MM.1S (cell line): ENCODE data around the gene UBQLN1.

Experiments used
- DNase-seq: peaks from one replicate; pipeline ENCODE4 v3.0.0-alpha.2; 2015
- H2AFZ ChIP-seq: fragments of 300-600 bp; sonication (generic); 2 replicates; pipeline ENCODE4 v1.6.0; 2016; ENCODE audit warnings: antibody characterized with exemption, low read length
- H3F3A ChIP-seq: fragments of 300-600 bp; sonication (generic); 2 replicates; pipeline ENCODE4 v1.6.1; 2016; ENCODE audit warnings: mild to moderate bottlenecking, antibody characterized with exemption, low read length, moderate library complexity, mixed read lengths; ENCODE audit not compliant: insufficient read depth
- H3K27ac ChIP-seq: fragments of 300-600 bp; sonication (generic); 2 replicates; pipeline ENCODE4 v1.5.1; 2016; ENCODE audit warnings: mild to moderate bottlenecking, low read length
- H3K27me3 ChIP-seq: fragments of 300-600 bp; sonication (generic); replicated peaks from 2 replicates; pipeline ENCODE4 v1.6.0; 2016; ENCODE audit warnings: low read length; ENCODE audit not compliant: insufficient read depth
- H3K36me3 ChIP-seq: fragments of 300-600 bp; sonication (generic); replicated peaks from 2 replicates; pipeline ENCODE4 v1.6.1; 2016; ENCODE audit warnings: mild to moderate bottlenecking, low read length, mixed read lengths; ENCODE audit not compliant: insufficient read depth
- H3K4me1 ChIP-seq: fragments of 300-600 bp; sonication (generic); 2 replicates; pipeline ENCODE4 v1.6.1; 2016; ENCODE audit warnings: low read length, mixed read lengths
- H3K4me2 ChIP-seq: fragments of 300-600 bp; sonication (generic); 2 replicates; pipeline ENCODE4 v1.6.0; 2016; ENCODE audit warnings: low read depth, low read length
- H3K4me3 ChIP-seq: fragments of 300-600 bp; sonication (generic); 2 replicates; pipeline ENCODE4 v1.5.1; 2016; ENCODE audit warnings: low read length, mixed read lengths
- H3K79me2 ChIP-seq: fragments of 300-600 bp; sonication (generic); 2 replicates; pipeline ENCODE4 v1.6.1; 2016; ENCODE audit warnings: mixed run types, low read length, mixed read lengths
- H3K9ac ChIP-seq: fragments of 300-600 bp; sonication (generic); 2 replicates; pipeline ENCODE4 v1.6.1; 2016; ENCODE audit warnings: low read length, mixed read lengths
- H3K9me2 ChIP-seq: fragments of 300-600 bp; sonication (generic); replicated peaks from 2 replicates; pipeline ENCODE4 v1.6.1; 2016; ENCODE audit warnings: mild to moderate bottlenecking, low read length, mixed read lengths; ENCODE audit not compliant: insufficient read depth
- H3K9me3 ChIP-seq: fragments of 300-600 bp; sonication (generic); replicated peaks from 2 replicates; pipeline ENCODE4 v1.6.1; 2016; ENCODE audit warnings: mild to moderate bottlenecking, low read length, mixed read lengths; ENCODE audit not compliant: insufficient read depth
- H4K20me1 ChIP-seq: fragments of 300-600 bp; sonication (generic); 2 replicates; pipeline ENCODE4 v1.6.1; 2016; ENCODE audit warnings: mild to moderate bottlenecking, low read length, moderate library complexity, mixed read lengths; ENCODE audit not compliant: insufficient read depth
- CTCF ChIP-seq: fragments of 300-600 bp; sonication (generic); IDR thresholded peaks from 2 replicates; pipeline ENCODE4 v1.5.1; 2016; ENCODE audit warnings: antibody characterized with exemption, low read length, mixed read lengths
- EZH2 ChIP-seq: fragments of 300-600 bp; sonication (generic); optimal IDR thresholded peaks from 2 replicates; pipeline ENCODE3; 2017; ENCODE audit warnings: low read depth, mild to moderate bottlenecking, antibody characterized with exemption, low read length, mixed read lengths
- EZH2phosphoT487 ChIP-seq: fragments of 300-600 bp; sonication (generic); IDR thresholded peaks from 2 replicates; pipeline ENCODE4 v1.6.1; 2018; ENCODE audit warnings: antibody characterized with exemption, low read length

The UBQLN1 gene

GRCh38 chr9:83665580-83666200 is 42.1 kb downstream of the UBQLN1 start:
- H3K36me3 ChIP-seq = peaks cover 12% of the 10 kb centered on the region
- no peaks in the 10 kb centered on the region for H3K9me3 ChIP-seq
- H4K20me1 ChIP-seq = no peaks in the 10 kb centered on the region
- peaks cover 10% of the 10 kb centered on the region; the same call in 1 of the 2 replicates for H3K4me1 ChIP-seq
- peaks cover 59% of the 10 kb centered on the region for H3K79me2 ChIP-seq
- no peak overlapping the region for H2AFZ ChIP-seq
- no peaks in the 10 kb centered on the region for H3K9me2 ChIP-seq
- DNase-seq = no peak
- H3K4me3 ChIP-seq = no peak overlapping the region
- no peak overlapping the region for H3K9ac ChIP-seq
- H3K27ac ChIP-seq = no peak overlapping the region
- H3F3A ChIP-seq = no peaks in the 10 kb centered on the region
- TF ChIP-seq EZH2 (no peak), CTCF (no peak), EZH2phosphoT487 (no peak)
- no peaks in the 10 kb centered on the region for H3K27me3 ChIP-seq
- peak overlapping the region; percentile 11; the same call in 1 of the 2 replicates for H3K4me2 ChIP-seq

GRCh38 chr9:83662933-83663332 is 44.8 kb downstream of the UBQLN1 start:
- Histone ChIP-seq H3K27ac (no peak overlapping the region), H3K4me1 (peaks cover 10% of the 10 kb centered on the region; the same call in 1 of the 2 replicates), H3F3A (no peaks in the 10 kb centered on the region), H3K36me3 (peaks cover 12% of the 10 kb centered on the region), H2AFZ (no peak overlapping the region), H3K9me2 (no peaks in the 10 kb centered on the region), H3K9ac (no peak overlapping the region), H3K4me3 (no peak overlapping the region), H3K4me2 (no peak overlapping the region), H4K20me1 (no peaks in the 10 kb centered on the region), H3K27me3 (no peaks in the 10 kb centered on the region), H3K79me2 (peaks cover 45% of the 10 kb centered on the region), H3K9me3 (no peaks in the 10 kb centered on the region)
- TF ChIP-seq EZH2phosphoT487 = no peak
- TF ChIP-seq EZH2 = no peak
- TF ChIP-seq CTCF = no peak
- DNase-seq = no peak

DNA sequence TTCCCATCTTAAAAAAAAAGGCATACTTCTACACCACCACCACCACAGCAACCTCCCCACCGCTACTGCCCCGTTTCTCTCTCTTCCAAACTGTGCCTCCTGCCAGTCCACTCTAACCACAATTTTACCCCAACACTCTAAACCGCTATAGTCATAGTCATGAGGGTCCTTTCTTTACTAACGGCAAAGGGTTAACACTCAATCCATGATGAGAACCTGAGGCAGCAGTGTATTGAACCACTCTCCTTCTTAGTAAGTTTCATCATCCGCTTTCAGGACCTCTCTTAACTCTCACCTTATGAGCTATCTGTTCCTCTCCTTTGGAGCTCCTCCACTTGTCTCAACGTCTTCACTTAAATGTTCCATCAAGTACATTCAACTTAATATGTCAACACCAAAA is 50.8 kb downstream of the UBQLN1 start:
- no peaks in the 10 kb centered on the region for H4K20me1 ChIP-seq
- H3K27ac ChIP-seq = no peak overlapping the region
- DNase-seq = no peak
- peaks cover 12% of the 10 kb centered on the region for H3K79me2 ChIP-seq
- H3K9me3 ChIP-seq = no peaks in the 10 kb centered on the region
- H3K27me3 ChIP-seq = no peaks in the 10 kb centered on the region
- peaks cover 12% of the 10 kb centered on the region for H3K36me3 ChIP-seq
- no peak overlapping the region for H3K4me2 ChIP-seq
- H2AFZ ChIP-seq = no peak overlapping the region
- TF ChIP-seq CTCF (no peak), EZH2phosphoT487 (no peak), EZH2 (no peak)
- no peak overlapping the region for H3K4me3 ChIP-seq
- no peak overlapping the region for H3K9ac ChIP-seq
- H3F3A ChIP-seq = no peaks in the 10 kb centered on the region
- no peaks in the 10 kb centered on the region for H3K9me2 ChIP-seq
- H3K4me1 ChIP-seq = no peaks in the 10 kb centered on the region
